Measurements from ENCODE around the gene MLPH.

DNA sequence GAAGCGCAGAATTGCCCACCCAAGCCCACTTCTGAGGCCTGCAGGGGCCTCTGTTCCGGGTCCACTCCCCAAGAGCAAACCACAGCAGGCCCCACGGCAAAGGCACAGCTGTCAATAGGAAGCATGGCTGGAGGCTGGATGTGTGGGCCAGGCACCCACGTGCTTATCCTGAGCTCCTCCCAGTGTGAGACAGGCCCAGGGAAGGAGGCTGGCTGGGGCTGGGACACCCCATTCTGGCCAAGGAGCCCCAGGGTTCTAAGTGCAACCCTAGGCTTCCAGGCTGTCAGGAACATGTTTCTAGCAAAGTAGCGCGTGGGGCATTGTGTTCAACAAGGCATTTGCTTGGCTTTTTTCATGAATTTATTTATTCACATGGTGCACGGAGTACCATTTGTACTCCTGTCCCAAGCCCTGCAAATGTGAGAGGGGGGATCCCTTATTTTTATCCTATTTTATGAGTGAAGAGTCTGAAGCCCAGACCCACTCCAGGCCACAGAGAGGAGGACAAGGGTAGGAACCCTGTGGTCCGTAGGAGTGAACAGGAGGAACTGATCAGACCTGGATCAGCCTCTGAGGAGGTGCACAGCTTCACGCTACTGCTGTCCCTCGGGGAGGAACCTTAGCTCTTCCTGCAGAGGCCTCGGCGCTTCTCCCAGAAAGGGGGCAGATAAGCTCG lies 109.6 kb downstream of the MLPH start:
- TF ChIP-seq EZH2 (IDR thresholded peaks at IDR 0.05; ENCODE audit: insufficient read depth, poor library complexity, severe bottlenecking): no peak
- no peak for TF ChIP-seq EZH2phosphoT487 (IDR thresholded peaks at IDR 0.05; ENCODE audit: insufficient read depth, low read depth)

Measured in GM23248 (cell line).